Middle frontal gyrus (tissue), 1 donor: ENCODE data around the gene CDH12.
"Not testable (repeated sequence)": the region's sequence is repeated elsewhere in the genome, so short reads cannot be mapped to it uniquely, and the experiment has no call there.

Experiments used
- DNase-seq: peaks from one replicate; pipeline ENCODE4 v3.0.0-alpha.2; 2015; ENCODE audit warnings: low spot score; ENCODE audit errors: extremely low spot score

Gene CDH12

GRCh38 chr5:22774214-22774613 is 78.9 kb downstream of the CDH12 start:
- DNase-seq = not testable (repeated sequence)

GRCh38 chr5:22764736-22765135 is 88.4 kb downstream of the CDH12 start:
- no peak for DNase-seq

- DNase-seq = no peak
Observed at GRCh38 chr5:22757776-22758175, 95.4 kb downstream of the CDH12 start.

- no peak for DNase-seq
Observed at GRCh38 chr5:22754155-22754554, 99.0 kb downstream of the CDH12 start.

GRCh38 chr5:22751536-22751935 is 101.6 kb downstream of the CDH12 start:
- no peak for DNase-seq

- no peak for DNase-seq
Observed at GRCh38 chr5:22736443-22737003, 116.6 kb downstream of the CDH12 start.

- DNase-seq = no peak
Observed at GRCh38 chr5:22734907-22735306, 118.2 kb downstream of the CDH12 start.

GRCh38 chr5:22728610-22729009 is 124.5 kb downstream of the CDH12 start:
- DNase-seq = no peak

- no peak for DNase-seq
Observed at GRCh38 chr5:22722491-22722890, 130.7 kb downstream of the CDH12 start.

- no peak for DNase-seq
Observed at GRCh38 chr5:22722056-22722455, 131.1 kb downstream of the CDH12 start.

GRCh38 chr5:22719842-22720241 is 133.3 kb downstream of the CDH12 start:
- no peak for DNase-seq

- no peak for DNase-seq
Observed at GRCh38 chr5:22710660-22711059, 142.5 kb downstream of the CDH12 start.

- no peak for DNase-seq
Observed at GRCh38 chr5:22709743-22710142, 143.4 kb downstream of the CDH12 start.

GRCh38 chr5:22708770-22709328 is 144.3 kb downstream of the CDH12 start:
- DNase-seq = no peak

- DNase-seq = no peak
Observed at GRCh38 chr5:22706901-22707300, 146.2 kb downstream of the CDH12 start.

GRCh38 chr5:22699319-22699718 is 153.8 kb downstream of the CDH12 start:
- no peak for DNase-seq

- DNase-seq = peak; percentile 16
Observed at GRCh38 chr5:22693121-22693520, 160.0 kb downstream of the CDH12 start.

- no peak for DNase-seq
Observed at GRCh38 chr5:22683050-22683449, 170.1 kb downstream of the CDH12 start.

- no peak for DNase-seq
Observed at GRCh38 chr5:22678886-22679285, 174.3 kb downstream of the CDH12 start.

GRCh38 chr5:22673131-22673530 is 180.0 kb downstream of the CDH12 start:
- DNase-seq = no peak

GRCh38 chr5:22669345-22669744 is 183.8 kb downstream of the CDH12 start:
- DNase-seq = no peak

- no peak for DNase-seq
Observed at GRCh38 chr5:22665801-22666200, 187.3 kb downstream of the CDH12 start.

- DNase-seq = no peak
Observed at GRCh38 chr5:22663134-22663533, 190.0 kb downstream of the CDH12 start.

GRCh38 chr5:22662391-22662790 is 190.8 kb downstream of the CDH12 start:
- DNase-seq = no peak
